Tracheal epithelial cell (primary cell): ENCODE data around the gene PRR4. TPM values are rescaled to one million over a fixed set of nuclear protein-coding genes. Genes with fewer than 3 reads are reported as not detected.

Experiments
- total RNA-seq: library from RNA; depleted of rRNA; stranded (reverse); fragments of >200 nt; gene quantifications from 2 replicates; pipeline ENCODE4 v1.2.1, GENCODE V29; 2014

PRR4 gene, protein sequence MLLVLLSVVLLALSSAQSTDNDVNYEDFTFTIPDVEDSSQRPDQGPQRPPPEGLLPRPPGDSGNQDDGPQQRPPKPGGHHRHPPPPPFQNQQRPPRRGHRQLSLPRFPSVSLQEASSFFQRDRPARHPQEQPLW
- 0.64 TPM in 1 of 2 replicates, not detected in the other for total RNA-seq

DNA sequence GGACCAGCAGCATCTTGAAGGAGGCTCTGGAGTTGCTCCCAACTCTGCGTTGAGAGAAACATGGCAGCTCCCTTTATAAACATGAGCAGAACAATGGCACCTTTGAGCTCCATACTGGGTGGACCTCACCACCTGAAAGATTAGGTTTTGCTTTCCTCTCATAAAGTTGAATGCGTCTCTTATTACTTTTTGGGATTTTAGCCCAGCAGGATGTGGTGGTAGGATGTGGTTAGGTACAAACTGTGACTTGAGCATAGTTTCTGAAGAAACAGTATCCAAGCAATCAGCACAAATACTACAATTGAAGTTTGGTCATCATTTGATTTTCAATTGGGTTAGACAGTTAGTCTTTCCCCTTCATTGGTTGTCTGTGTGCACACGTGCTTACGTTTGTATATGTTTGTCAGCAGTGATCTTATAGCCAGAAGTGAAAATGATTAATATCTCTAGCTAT, at the start of gene PRR4:
Gene PRR4 (minus strand): TSS at position 51 of the 454 bp plus-strand sequence. CDS start 38 bp downstream, at position 13.

DNA sequence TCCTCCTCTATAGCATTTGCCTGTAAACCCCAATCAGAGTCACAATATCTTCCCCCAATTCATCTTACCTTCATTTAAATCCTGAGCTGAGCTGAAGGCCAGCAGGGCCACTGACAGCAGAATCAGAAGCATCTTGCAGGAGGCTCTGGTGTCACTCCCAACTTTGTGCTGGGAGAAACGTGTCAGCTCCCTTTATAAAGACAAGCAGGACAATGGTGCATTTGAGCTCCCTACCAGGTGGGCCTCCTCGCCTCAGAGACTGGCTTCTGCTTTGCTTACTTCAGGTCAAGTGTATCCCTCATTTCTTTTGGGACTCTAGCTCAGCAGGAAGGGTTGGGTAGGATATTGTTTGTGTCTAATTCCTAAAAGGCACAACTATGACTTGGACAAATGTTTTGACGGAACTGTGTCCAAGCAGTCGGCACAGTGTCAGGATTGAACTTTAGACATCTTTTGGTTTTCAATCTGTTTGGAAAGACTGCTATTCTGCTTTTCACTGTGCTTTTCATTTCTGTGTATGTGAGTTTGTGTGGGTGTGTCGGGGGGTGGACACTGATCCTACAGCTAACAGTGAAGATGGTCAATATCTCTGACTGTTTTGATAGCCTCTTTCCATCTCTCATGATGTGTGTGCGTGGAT, 34.9 kb upstream of the PRR4 start, which contains the start of gene PRH1:
Gene PRH1 (minus strand): TSS at position 170 of the 640 bp plus-strand sequence. CDS start 38 bp downstream, at position 132.

DNA sequence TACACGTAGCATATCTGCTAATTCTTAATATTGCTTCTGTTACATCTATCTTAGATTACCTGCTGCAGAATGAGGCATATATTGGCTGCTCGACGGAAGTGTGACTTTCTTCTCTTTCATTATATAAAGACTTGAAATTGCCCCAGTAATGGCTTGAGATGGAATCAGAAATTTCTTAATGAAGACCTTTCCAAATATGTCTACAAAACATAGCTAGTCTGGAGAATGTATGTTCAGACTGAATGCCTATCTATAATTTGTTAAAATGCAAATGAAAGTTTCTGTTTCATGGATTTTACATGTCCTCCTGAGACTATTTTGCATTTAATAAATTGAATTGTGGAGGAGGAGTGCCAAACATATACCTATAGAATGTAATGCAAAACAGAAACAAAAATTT, 23.0 kb downstream of the PRR4 start, which contains the start of gene TAS2R10:
Gene TAS2R10 (minus strand): TSS at position 101 of the 400 bp plus-strand sequence. CDS start 89 bp downstream, at position 12.

DNA sequence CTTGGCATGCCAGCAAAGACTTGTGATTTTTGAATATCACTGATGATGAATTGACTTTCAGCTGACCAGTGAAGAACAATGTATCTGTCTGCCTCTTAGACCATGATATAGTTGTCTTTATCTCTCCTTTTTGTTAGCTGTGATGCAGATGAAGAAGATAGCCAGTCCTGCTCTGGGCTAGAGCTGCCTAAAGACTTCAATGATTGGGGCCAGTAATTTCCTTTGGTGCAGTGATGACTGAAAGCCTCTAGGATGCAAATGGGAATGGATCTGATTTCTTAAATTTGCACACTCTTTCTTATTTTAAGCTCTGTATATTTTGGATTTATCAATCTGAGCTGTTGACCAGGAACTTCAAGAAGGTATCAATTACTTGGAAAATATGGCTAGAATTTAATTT, 39.2 kb downstream of the PRR4 start, which contains the start of gene TAS2R9:
Gene TAS2R9 (minus strand): TSS at position 101 of the 400 bp plus-strand sequence. CDS start 93 bp downstream, at position 8.

DNA sequence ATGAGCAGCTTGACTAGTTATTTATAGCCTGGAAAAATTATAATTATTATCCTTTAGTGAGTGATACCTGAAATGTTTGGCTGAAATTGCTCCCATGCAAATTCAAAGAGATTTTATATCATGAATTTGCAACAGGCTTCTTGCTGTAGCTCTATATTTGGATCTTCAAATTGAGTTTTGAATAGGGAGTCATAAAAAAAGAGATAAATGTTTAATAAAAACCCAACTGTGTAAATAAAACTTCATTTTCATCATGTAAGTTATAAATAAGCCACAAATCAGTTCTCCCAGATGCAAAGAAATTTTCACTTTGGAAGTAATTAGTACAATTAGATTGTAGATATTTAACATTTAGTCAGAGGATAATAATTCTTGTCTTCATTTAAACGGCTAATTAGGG, 42.1 kb downstream of the PRR4 start, which contains the start of gene TAS2R8:
Gene TAS2R8 (minus strand): TSS at position 101 of the 400 bp plus-strand sequence. CDS start 306 bp downstream, outside the sequence.

DNA sequence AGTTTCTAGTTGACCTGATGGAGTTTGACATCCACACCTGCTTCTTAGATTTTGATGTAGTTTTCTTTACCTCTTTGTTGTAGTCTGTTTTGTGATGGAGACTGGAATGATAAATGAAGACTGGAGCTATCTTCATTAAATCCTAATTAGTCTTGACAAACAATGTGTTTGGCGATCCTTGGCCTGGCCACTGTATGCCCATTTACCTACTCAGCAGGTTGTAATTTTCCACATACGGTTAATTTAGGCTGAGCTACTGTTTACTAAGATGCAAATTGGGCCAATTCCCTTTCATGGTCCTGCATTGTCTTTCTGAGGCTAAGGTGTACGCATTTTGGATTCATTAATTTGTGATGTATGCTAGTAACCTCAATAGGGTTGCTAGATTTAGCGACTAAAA, 46.7 kb downstream of the PRR4 start, which contains the start of gene TAS2R7:
Gene TAS2R7 (minus strand): TSS at position 41 of the 400 bp plus-strand sequence. CDS start 57 bp downstream, outside the sequence.

Other genes with a start within 250 kb of the PRR4 start
- gene MAGOHB, start 235.9 kb downstream of the PRR4 start, total RNA-seq: 6.6 and 8.7 TPM in 2 replicates
- 1.3 and 5.1 TPM in 2 replicates for gene STYK1, start 175.4 kb downstream of the PRR4 start, total RNA-seq
- gene YBX3, start 126.2 kb downstream of the PRR4 start, total RNA-seq: 136 and 147 TPM in 2 replicates
- gene TAS2R7, start 46.8 kb downstream of the PRR4 start, total RNA-seq: not detected in 2 replicates
- not detected in 2 replicates for gene TAS2R8, start 42.2 kb downstream of the PRR4 start, total RNA-seq
- gene TAS2R9, start 39.3 kb downstream of the PRR4 start, total RNA-seq: not detected in 2 replicates
- gene TAS2R10, start 23.1 kb downstream of the PRR4 start, total RNA-seq: 0.21 and 0.24 TPM in 2 replicates
- 3.4 and 4.3 TPM in 2 replicates for gene PRH1, start 34.8 kb upstream of the PRR4 start, total RNA-seq
- 0.48 and 0.64 TPM in 2 replicates for gene TAS2R13, start 60.1 kb upstream of the PRR4 start, total RNA-seq
- gene PRH2, start 79.8 kb upstream of the PRR4 start, total RNA-seq: not detected in 2 replicates
- 0.96 and 1.9 TPM in 2 replicates for gene TAS2R14, start 89.8 kb upstream of the PRR4 start, total RNA-seq
- 0.85 and 0.96 TPM in 2 replicates for gene TAS2R50, start 137.4 kb upstream of the PRR4 start, total RNA-seq
- gene TAS2R20, start 148.8 kb upstream of the PRR4 start, total RNA-seq: 0.64 and 0.96 TPM in 2 replicates
- 0.43 and 1.2 TPM in 2 replicates for gene TAS2R19, start 173.1 kb upstream of the PRR4 start, total RNA-seq
- 1.2 TPM in 1 of 2 replicates, not detected in the other for gene TAS2R31, start 181.9 kb upstream of the PRR4 start, total RNA-seq
- 0.85 and 0.96 TPM in 2 replicates for gene TAS2R46, start 212.8 kb upstream of the PRR4 start, total RNA-seq
- 0.96 TPM in 1 of 2 replicates, not detected in the other for gene TAS2R43, start 242.8 kb upstream of the PRR4 start, total RNA-seq